Neural cell (in vitro differentiated cells): ENCODE results near the gene TMEM139. TPM values are rescaled to one million over a fixed set of nuclear protein-coding genes. Genes with fewer than 3 reads are reported as not detected.

ENCODE experiments used
- H2AFZ ChIP-seq: fragments of 200-600, 300-800 bp; sonication (generic), shearing (Covaris generic); 2 replicates; pipeline ENCODE4 v1.6.0; 2014; ENCODE audit warnings: low read depth, mild to moderate bottlenecking, antibody characterized with exemption, low read length, moderate library complexity
- H3F3A ChIP-seq: fragments of 200-600 bp; shearing (Covaris generic); 2 replicates; pipeline ENCODE4 v1.6.1; 2016; ENCODE audit warnings: mild to moderate bottlenecking, moderate library complexity, mixed read lengths, antibody characterized with exemption, low read length; ENCODE audit not compliant: insufficient read depth, poor library complexity, severe bottlenecking
- H3K27ac ChIP-seq: fragments of 200-600, 300-800 bp; sonication (generic), shearing (Covaris generic); 2 replicates; pipeline ENCODE4 v1.5.1; 2014; ENCODE audit warnings: mild to moderate bottlenecking, low read length, moderate library complexity
- H3K27me3 ChIP-seq: fragments of 300-800, 200-600 bp; sonication (generic), shearing (Covaris generic); 2 replicates; pipeline ENCODE4 v1.6.0; 2014; ENCODE audit warnings: mild to moderate bottlenecking, low read depth, low read length, moderate library complexity; ENCODE audit not compliant: insufficient read depth
- H3K36me3 ChIP-seq: fragments of 300-800, 200-600 bp; sonication (generic), shearing (Covaris generic); 2 replicates; pipeline ENCODE4 v1.5.1; 2014; ENCODE audit warnings: mild to moderate bottlenecking, antibody characterized with exemption, low read length, moderate library complexity; ENCODE audit not compliant: insufficient read depth
- H3K4me2 ChIP-seq: fragments of 300-800, 200-600 bp; sonication (generic), shearing (Covaris generic); 2 replicates; pipeline ENCODE4 v1.6.0; 2014; ENCODE audit warnings: mild to moderate bottlenecking, low read length
- H3K4me3 ChIP-seq: fragments of 300-800, 200-600 bp; sonication (generic), shearing (Covaris generic); 2 replicates; pipeline ENCODE4 v1.5.1; 2014; ENCODE audit warnings: mild to moderate bottlenecking, low read length, moderate library complexity
- H3K79me2 ChIP-seq: fragments of 200-600 bp; shearing (Covaris generic); replicated peaks from 2 replicates; pipeline ENCODE4 v1.6.0; 2014; ENCODE audit warnings: mild to moderate bottlenecking, low read length, moderate library complexity; ENCODE audit not compliant: insufficient read depth
- H3K9ac ChIP-seq: fragments of 300-800, 200-600 bp; sonication (generic), shearing (Covaris generic); 2 replicates; pipeline ENCODE4 v1.6.1; 2016; ENCODE audit warnings: mild to moderate bottlenecking, low read length, mixed read lengths
- H3K9me2 ChIP-seq: fragments of 200-600 bp; shearing (Covaris generic); 2 replicates; pipeline ENCODE4 v1.6.1; 2016; ENCODE audit warnings: mild to moderate bottlenecking, low read length, mixed read lengths; ENCODE audit not compliant: insufficient read depth
- H3K9me3 ChIP-seq: fragments of 200-600, 300-800 bp; sonication (generic), shearing (Covaris generic); 2 replicates; pipeline ENCODE4 v1.6.1; 2016; ENCODE audit warnings: mild to moderate bottlenecking, mixed run types, low read length, moderate library complexity, mixed read lengths
- H4K20me1 ChIP-seq: fragments of 200-600 bp; shearing (Covaris generic); 2 replicates; pipeline ENCODE4 v1.6.1; 2016; ENCODE audit warnings: mild to moderate bottlenecking, mixed run types; ENCODE audit not compliant: insufficient read depth
- EP300 ChIP-seq: fragments of 450-650 bp; conservative IDR thresholded peaks from 2 replicates; pipeline ENCODE4 v1.6.1; 2014; ENCODE audit warnings: antibody characterized with exemption, mild to moderate bottlenecking, moderate library complexity; ENCODE audit not compliant: poor library complexity, severe bottlenecking
- EZH2 ChIP-seq: fragments of 200-600, 300-800 bp; shearing (Covaris generic), sonication (generic); IDR thresholded peaks from 2 replicates; pipeline ENCODE4 v1.6.1; 2014; ENCODE audit warnings: antibody characterized with exemption, low read length, borderline replicate concordance, mild to moderate bottlenecking; ENCODE audit not compliant: insufficient read depth, poor library complexity, severe bottlenecking
- MXI1 ChIP-seq: fragments of 450-650 bp; conservative IDR thresholded peaks from 2 replicates; pipeline ENCODE4 v1.6.1; 2014; ENCODE audit warnings: antibody characterized with exemption, mild to moderate bottlenecking; ENCODE audit not compliant: poor library complexity, severe bottlenecking
- POLR2AphosphoS5 ChIP-seq: IDR thresholded peaks from 2 replicates; pipeline ENCODE4 v1.6.1; 2012
- RAD21 ChIP-seq: fragments of 450-650 bp; conservative IDR thresholded peaks from 2 replicates; pipeline ENCODE4 v1.6.1; 2014; ENCODE audit warnings: antibody characterized with exemption, mild to moderate bottlenecking, moderate library complexity
- SMC3 ChIP-seq: fragments of 450-650 bp; conservative IDR thresholded peaks from 2 replicates; pipeline ENCODE4 v1.6.1; 2014; ENCODE audit warnings: antibody characterized with exemption, mild to moderate bottlenecking, moderate library complexity; ENCODE audit not compliant: poor library complexity
- TAF1 ChIP-seq: IDR thresholded peaks from 2 replicates; pipeline ENCODE4 v1.6.1; 2012; ENCODE audit warnings: low read depth
- polyA plus RNA-seq: library from polyadenylated mRNA; depleted of rRNA; stranded (reverse); fragments of >200 nt; gene quantifications from 2 replicates; pipeline ENCODE4 v1.2.3, GENCODE V29; 2014
- TF ChIP-seq, protein P1 (sequence below): IDR thresholded peaks from 2 replicates; pipeline ENCODE4 v1.6.1; 2012; ENCODE audit warnings: borderline replicate concordance
- TF ChIP-seq, protein P2 (sequence below): fragments of 450-650 bp; IDR thresholded peaks from 2 replicates; pipeline ENCODE4 v1.5.1; 2014; ENCODE audit warnings: antibody characterized with exemption, mild to moderate bottlenecking, moderate library complexity; ENCODE audit not compliant: poor library complexity, severe bottlenecking

The TMEM139 gene
- polyA plus RNA-seq, 1 donor from 2014 or later, result not detected

DNA sequence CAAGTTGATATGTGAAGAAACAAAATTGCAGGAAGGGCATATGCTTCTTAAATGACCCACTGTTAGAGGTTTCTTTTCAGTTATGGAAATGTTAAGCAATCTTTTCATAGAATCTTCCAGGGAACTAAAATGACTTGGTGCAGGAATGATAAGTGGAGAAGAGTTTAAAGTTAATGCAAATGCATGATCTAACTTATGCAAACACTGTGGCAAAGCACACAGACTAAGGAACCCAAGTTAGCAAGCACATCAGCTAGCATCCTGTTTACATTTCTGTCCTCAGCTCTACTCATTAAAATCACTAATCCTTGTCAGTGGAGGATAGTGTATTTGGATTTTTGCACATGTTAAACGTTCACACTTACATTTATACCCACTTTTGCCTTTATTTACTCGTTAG lies 40.5 kb downstream of the TMEM139 start:
- TF ChIP-seq RAD21 (no peak), SMC3 (no peak)
- Histone ChIP-seq H2AFZ (no peak overlapping the region), H3K4me2 (no peak overlapping the region), H3K9me3 (no peaks in the 10 kb centered on the region), H3K27ac (no peak overlapping the region), H3K36me3 (no peaks in the 10 kb centered on the region), H3K9me2 (no peaks in the 10 kb centered on the region), H3K79me2 (no peaks in the 10 kb centered on the region), H4K20me1 (no peaks in the 10 kb centered on the region), H3F3A (no peaks in the 10 kb centered on the region), H3K9ac (no peak overlapping the region), H3K27me3 (no peaks in the 10 kb centered on the region), H3K4me3 (no peak overlapping the region)

DNA sequence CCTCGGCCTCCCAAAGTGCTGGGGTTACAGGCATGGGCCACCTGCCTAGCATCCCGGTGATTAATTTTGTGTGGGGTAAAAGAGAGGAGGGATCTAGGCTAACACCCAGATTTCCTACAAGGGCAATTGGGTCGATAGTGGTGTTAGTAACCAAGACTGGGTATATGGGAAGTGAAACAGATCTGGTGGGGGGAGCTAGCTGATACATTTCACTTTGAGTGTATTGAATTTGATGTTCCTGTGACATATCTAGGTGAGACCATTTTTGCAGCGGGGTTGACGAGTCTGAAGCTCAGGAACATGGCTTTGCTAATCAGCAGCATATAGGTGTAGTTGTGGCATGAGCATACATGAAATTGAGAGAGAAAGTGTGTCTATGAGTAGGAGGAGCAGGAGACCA lies 43.1 kb downstream of the TMEM139 start:
- H3K4me2 ChIP-seq, result no peak overlapping the region
- H3F3A ChIP-seq, result no peaks in the 10 kb centered on the region
- H2AFZ ChIP-seq, result no peak overlapping the region
- no peaks in the 10 kb centered on the region for H3K79me2 ChIP-seq
- H3K27ac ChIP-seq, result no peak overlapping the region
- H3K36me3 ChIP-seq, result no peaks in the 10 kb centered on the region
- no peak for TF ChIP-seq MXI1
- no peak for TF ChIP-seq TAF1
- no peak for TF ChIP-seq POLR2AphosphoS5
- TF ChIP-seq, protein P1, sequence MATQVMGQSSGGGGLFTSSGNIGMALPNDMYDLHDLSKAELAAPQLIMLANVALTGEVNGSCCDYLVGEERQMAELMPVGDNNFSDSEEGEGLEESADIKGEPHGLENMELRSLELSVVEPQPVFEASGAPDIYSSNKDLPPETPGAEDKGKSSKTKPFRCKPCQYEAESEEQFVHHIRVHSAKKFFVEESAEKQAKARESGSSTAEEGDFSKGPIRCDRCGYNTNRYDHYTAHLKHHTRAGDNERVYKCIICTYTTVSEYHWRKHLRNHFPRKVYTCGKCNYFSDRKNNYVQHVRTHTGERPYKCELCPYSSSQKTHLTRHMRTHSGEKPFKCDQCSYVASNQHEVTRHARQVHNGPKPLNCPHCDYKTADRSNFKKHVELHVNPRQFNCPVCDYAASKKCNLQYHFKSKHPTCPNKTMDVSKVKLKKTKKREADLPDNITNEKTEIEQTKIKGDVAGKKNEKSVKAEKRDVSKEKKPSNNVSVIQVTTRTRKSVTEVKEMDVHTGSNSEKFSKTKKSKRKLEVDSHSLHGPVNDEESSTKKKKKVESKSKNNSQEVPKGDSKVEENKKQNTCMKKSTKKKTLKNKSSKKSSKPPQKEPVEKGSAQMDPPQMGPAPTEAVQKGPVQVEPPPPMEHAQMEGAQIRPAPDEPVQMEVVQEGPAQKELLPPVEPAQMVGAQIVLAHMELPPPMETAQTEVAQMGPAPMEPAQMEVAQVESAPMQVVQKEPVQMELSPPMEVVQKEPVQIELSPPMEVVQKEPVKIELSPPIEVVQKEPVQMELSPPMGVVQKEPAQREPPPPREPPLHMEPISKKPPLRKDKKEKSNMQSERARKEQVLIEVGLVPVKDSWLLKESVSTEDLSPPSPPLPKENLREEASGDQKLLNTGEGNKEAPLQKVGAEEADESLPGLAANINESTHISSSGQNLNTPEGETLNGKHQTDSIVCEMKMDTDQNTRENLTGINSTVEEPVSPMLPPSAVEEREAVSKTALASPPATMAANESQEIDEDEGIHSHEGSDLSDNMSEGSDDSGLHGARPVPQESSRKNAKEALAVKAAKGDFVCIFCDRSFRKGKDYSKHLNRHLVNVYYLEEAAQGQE, result no peak
- TF ChIP-seq, protein P2, sequence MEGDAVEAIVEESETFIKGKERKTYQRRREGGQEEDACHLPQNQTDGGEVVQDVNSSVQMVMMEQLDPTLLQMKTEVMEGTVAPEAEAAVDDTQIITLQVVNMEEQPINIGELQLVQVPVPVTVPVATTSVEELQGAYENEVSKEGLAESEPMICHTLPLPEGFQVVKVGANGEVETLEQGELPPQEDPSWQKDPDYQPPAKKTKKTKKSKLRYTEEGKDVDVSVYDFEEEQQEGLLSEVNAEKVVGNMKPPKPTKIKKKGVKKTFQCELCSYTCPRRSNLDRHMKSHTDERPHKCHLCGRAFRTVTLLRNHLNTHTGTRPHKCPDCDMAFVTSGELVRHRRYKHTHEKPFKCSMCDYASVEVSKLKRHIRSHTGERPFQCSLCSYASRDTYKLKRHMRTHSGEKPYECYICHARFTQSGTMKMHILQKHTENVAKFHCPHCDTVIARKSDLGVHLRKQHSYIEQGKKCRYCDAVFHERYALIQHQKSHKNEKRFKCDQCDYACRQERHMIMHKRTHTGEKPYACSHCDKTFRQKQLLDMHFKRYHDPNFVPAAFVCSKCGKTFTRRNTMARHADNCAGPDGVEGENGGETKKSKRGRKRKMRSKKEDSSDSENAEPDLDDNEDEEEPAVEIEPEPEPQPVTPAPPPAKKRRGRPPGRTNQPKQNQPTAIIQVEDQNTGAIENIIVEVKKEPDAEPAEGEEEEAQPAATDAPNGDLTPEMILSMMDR, result no peak
- no peak for TF ChIP-seq RAD21
- TF ChIP-seq EZH2, result no peak
- no peak for TF ChIP-seq EP300
- no peak for TF ChIP-seq SMC3
- no peaks in the 10 kb centered on the region for H4K20me1 ChIP-seq
- no peak overlapping the region for H3K4me3 ChIP-seq
- H3K27me3 ChIP-seq, result no peaks in the 10 kb centered on the region
- H3K9me3 ChIP-seq, result no peaks in the 10 kb centered on the region
- no peaks in the 10 kb centered on the region for H3K9me2 ChIP-seq
- no peak overlapping the region for H3K9ac ChIP-seq
